ENCODE results near the gene CAMK2G.

CAMK2G gene

GRCh38 chr10:73886085-73886529 is 11.8 kb upstream of the CAMK2G start:
- in situ Hi-C loops (cut with MboI; ENCODE audit: low sequenced_read_pairs), result loop anchor here (5.0 to 10.0 kb wide), 2 partner anchors 51 to 199 kb away; no protein-coding TSS in a partner anchor

GRCh38 chr10:73884017-73884416 is 9.7 kb upstream of the CAMK2G start:
- in situ Hi-C loops (cut with MboI; ENCODE audit: low sequenced_read_pairs), result loop anchor here (5.0 to 10.0 kb wide), 2 partner anchors 37 to 201 kb away; no protein-coding TSS in a partner anchor

GRCh38 chr10:73881221-73881919 is 7.0 kb upstream of the CAMK2G start:
- in situ Hi-C loops (cut with MboI; ENCODE audit: low sequenced_read_pairs), result loop anchor here (5.0 to 10.0 kb wide), 2 partner anchors 34 to 203 kb away; no protein-coding TSS in a partner anchor

- in situ Hi-C loops (cut with MboI; ENCODE audit: low sequenced_read_pairs), result loop anchor here (5.0 to 10.0 kb wide), 2 partner anchors 32 to 205 kb away; no protein-coding TSS in a partner anchor
These were observed 5.2 kb upstream of the CAMK2G start for GRCh38 chr10:73879296-73880173.

GRCh38 chr10:73878365-73878764 is 4.0 kb upstream of the CAMK2G start:
- in situ Hi-C loops (cut with MboI; ENCODE audit: low sequenced_read_pairs), result no loop called here

- in situ Hi-C loops (cut with MboI; ENCODE audit: low sequenced_read_pairs), result no loop called here
These were observed 3.3 kb upstream of the CAMK2G start for GRCh38 chr10:73877533-73878160.

GRCh38 chr10:73876971-73877370 is 2.6 kb upstream of the CAMK2G start:
- in situ Hi-C loops (cut with MboI; ENCODE audit: low sequenced_read_pairs), result no loop called here

- in situ Hi-C loops (cut with MboI; ENCODE audit: low sequenced_read_pairs), result no loop called here
These were observed 2.2 kb upstream of the CAMK2G start for GRCh38 chr10:73876566-73876965.

- in situ Hi-C loops (cut with MboI; ENCODE audit: low sequenced_read_pairs), result no loop called here
These were observed 1.8 kb upstream of the CAMK2G start for GRCh38 chr10:73876157-73876556.

GRCh38 chr10:73875139-73875475 is 752 bp upstream of the CAMK2G start:
- in situ Hi-C loops (cut with MboI; ENCODE audit: low sequenced_read_pairs), result no loop called here

- in situ Hi-C loops (cut with MboI; ENCODE audit: low sequenced_read_pairs), result no loop called here
These were observed 528 bp downstream of the CAMK2G start for GRCh38 chr10:73873838-73874215.

- in situ Hi-C loops (cut with MboI; ENCODE audit: low sequenced_read_pairs), result no loop called here
These were observed 1.1 kb downstream of the CAMK2G start for GRCh38 chr10:73873142-73873837.

GRCh38 chr10:73872190-73872710 is 2.1 kb downstream of the CAMK2G start:
- in situ Hi-C loops (cut with MboI; ENCODE audit: low sequenced_read_pairs), result no loop called here

- in situ Hi-C loops (cut with MboI; ENCODE audit: low sequenced_read_pairs), result no loop called here
These were observed 2.8 kb downstream of the CAMK2G start for GRCh38 chr10:73871295-73872189.

GRCh38 chr10:73868655-73869195 is 5.6 kb downstream of the CAMK2G start:
- in situ Hi-C loops (cut with MboI; ENCODE audit: low sequenced_read_pairs), result no loop called here

GRCh38 chr10:73867871-73868631 is 6.3 kb downstream of the CAMK2G start:
- in situ Hi-C loops (cut with MboI; ENCODE audit: low sequenced_read_pairs), result no loop called here

GRCh38 chr10:73867126-73867807 is 7.1 kb downstream of the CAMK2G start:
- in situ Hi-C loops (cut with MboI; ENCODE audit: low sequenced_read_pairs), result no loop called here

GRCh38 chr10:73866621-73867020 is 7.7 kb downstream of the CAMK2G start:
- in situ Hi-C loops (cut with MboI; ENCODE audit: low sequenced_read_pairs), result no loop called here

Measured in HL-60/S4 (cell line).